ENCODE results near the gene PSMF1. TPM values are rescaled to one million over a fixed set of nuclear protein-coding genes. Genes with fewer than 3 reads are reported as not detected.

PSMF1 gene
- total RNA-seq, 4 donors from 2014 or later, result 44.6 to 167 (median 67.8) TPM

DNA sequence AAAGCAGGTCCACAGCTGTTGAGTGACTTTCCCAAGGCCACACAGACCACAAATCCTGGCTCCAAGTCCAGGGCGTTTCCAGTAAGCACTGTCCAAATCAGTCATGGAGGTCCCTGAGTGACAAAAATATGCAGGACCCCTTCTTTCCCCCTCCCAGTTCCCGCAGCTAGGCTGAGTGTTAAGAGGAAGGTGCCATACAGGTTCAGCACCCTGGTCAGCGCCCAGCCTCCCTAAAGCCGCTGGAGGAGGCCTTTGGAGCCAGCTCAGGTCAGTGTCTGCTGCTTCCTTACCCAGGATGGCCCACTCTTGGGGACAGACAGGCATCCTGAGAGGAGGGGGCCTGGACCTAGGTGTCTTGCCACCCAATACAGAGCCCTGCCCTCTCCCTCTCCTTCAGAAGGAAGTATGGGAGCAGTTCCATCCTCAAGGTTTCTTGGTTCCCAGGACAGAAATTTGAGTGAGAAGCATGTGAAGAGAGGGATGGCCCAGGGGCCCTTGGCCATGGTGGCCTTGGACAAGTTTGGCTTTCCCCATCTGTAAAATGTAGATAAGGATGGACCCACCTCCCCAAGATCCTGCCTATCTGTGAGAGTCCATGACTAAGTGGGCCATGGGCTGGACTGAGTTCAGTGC is 53.2 kb downstream of the PSMF1 start:
- H3K9me3 ChIP-seq, result no peaks in the 10 kb centered on the region
- H3K27ac ChIP-seq, result no peak overlapping the region
- peaks cover 0 to 70% (median 0%) of the 10 kb centered on the region in 3 donors for H3K36me3 ChIP-seq
- no peaks in the 10 kb centered on the region for H3K4me1 ChIP-seq
- TF ChIP-seq, protein P1, sequence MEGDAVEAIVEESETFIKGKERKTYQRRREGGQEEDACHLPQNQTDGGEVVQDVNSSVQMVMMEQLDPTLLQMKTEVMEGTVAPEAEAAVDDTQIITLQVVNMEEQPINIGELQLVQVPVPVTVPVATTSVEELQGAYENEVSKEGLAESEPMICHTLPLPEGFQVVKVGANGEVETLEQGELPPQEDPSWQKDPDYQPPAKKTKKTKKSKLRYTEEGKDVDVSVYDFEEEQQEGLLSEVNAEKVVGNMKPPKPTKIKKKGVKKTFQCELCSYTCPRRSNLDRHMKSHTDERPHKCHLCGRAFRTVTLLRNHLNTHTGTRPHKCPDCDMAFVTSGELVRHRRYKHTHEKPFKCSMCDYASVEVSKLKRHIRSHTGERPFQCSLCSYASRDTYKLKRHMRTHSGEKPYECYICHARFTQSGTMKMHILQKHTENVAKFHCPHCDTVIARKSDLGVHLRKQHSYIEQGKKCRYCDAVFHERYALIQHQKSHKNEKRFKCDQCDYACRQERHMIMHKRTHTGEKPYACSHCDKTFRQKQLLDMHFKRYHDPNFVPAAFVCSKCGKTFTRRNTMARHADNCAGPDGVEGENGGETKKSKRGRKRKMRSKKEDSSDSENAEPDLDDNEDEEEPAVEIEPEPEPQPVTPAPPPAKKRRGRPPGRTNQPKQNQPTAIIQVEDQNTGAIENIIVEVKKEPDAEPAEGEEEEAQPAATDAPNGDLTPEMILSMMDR (IDR thresholded peaks at IDR 0.05), result no peak
- no peak for TF ChIP-seq POLR2A (IDR thresholded peaks at IDR 0.05)
- no peaks in the 10 kb centered on the region for H3K27me3 ChIP-seq
- no peak overlapping the region for H3K4me3 ChIP-seq
- DNase-seq, result no peak

DNA sequence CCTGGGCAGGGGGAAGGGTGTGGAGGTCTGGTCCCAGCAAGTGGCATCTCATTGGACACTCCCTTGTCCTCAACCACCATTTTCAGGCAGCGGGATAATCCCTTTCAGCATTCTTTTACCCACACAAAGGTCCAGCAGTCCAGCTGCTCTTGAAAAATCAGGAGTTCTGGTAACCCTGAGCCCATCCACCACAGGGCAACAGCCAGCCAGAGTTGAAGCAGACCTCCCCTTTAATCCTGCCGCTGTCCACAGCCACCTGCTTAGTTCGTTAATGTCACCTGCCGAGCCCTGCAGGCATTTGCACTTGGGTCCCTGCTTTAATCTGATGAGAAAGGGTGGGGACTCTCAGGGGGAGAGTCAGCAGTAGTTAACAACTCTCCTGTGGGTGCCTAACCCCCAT is 55.3 kb downstream of the PSMF1 start:
- no peaks in the 10 kb centered on the region for H3K9me3 ChIP-seq
- H3K4me1 ChIP-seq, result no peaks in the 10 kb centered on the region
- TF ChIP-seq, protein P1 (IDR thresholded peaks at IDR 0.05), result no peak
- no peak for TF ChIP-seq POLR2A (IDR thresholded peaks at IDR 0.05)
- H3K27me3 ChIP-seq, result no peaks in the 10 kb centered on the region
- no peak overlapping the region for H3K4me3 ChIP-seq
- DNase-seq, result no peak
- H3K36me3 ChIP-seq, result peaks cover 0 to 51% (median 0%) of the 10 kb centered on the region in 3 donors
- no peak overlapping the region for H3K27ac ChIP-seq

DNA sequence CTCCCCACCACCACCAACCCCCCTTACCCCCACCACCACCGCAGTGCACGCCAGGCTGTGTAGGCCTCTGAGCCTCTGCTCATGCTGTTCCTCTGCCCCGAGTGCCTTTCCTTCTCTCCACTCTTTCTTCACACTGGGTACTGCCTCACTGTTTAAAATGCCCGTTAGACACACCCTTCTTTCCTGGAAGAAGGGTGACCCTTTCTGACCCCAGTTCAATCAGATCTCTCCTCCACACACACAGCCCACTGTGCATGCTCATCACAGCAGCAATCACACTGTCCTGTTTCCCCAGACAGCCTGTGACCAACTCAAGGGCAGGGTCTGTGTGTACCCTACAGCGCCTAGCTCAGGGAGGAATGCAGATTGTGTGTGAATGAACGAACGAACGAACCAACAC is 56.4 kb downstream of the PSMF1 start:
- TF ChIP-seq, protein P1 (IDR thresholded peaks at IDR 0.05), result no peak
- TF ChIP-seq POLR2A (IDR thresholded peaks at IDR 0.05), result no peak
- DNase-seq, result no peak
- H3K27me3 ChIP-seq, result no peaks in the 10 kb centered on the region
- no peak overlapping the region for H3K4me3 ChIP-seq
- no peaks in the 10 kb centered on the region for H3K9me3 ChIP-seq
- peaks cover 0 to 40% (median 0%) of the 10 kb centered on the region in 3 donors for H3K36me3 ChIP-seq
- no peak overlapping the region for H3K27ac ChIP-seq
- H3K4me1 ChIP-seq, result no peaks in the 10 kb centered on the region

DNA sequence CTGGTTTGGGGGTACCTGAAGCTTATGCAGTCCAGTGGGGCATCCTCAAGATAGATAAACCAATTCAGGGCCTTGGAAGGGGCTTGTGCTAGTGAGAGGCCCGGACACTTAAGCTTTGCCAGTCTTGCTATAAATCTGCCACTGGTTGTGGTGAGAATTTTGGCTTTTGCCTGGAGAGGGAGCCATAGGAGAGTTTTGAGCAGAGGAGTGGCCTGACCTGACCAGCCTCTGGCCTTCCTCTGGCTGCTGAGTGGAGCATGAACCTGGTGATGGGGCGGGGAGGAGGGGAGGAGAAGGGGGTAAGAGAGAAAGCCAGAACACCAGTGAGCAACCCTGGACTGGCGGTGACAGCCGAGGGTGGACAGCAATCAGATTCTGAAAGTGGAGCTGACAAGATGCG is 59.3 kb downstream of the PSMF1 start:
- no peaks in the 10 kb centered on the region for H3K9me3 ChIP-seq
- H3K36me3 ChIP-seq, result peaks cover 0 to 25% (median 0%) of the 10 kb centered on the region in 3 donors
- H3K4me1 ChIP-seq, result no peaks in the 10 kb centered on the region
- H3K4me3 ChIP-seq, result no peak overlapping the region
- no peaks in the 10 kb centered on the region for H3K27me3 ChIP-seq
- H3K27ac ChIP-seq, result no peak overlapping the region
- no peak for DNase-seq
- TF ChIP-seq POLR2A (IDR thresholded peaks at IDR 0.05), result no peak
- TF ChIP-seq, protein P1 (IDR thresholded peaks at IDR 0.05), result peak in 1 of 6 experiments; percentile 15

DNA sequence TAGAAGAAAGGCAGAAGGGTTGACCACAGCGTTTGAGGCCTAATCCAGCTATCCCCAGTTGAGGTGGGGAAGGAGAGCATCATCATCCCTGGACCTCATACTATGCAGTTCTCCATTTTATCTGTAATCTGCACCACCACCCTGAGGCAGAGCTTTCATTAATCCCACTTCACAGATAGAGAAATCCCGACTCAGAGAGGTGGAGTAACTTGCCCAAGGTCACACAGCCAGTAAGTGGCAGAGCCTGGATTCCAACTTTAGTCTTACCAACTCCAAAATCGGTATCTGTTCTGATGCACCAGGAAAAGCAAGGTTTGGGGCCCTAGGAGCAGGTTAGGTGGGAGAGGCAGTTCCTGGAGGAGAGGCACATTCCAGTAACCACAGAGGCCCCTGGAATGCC is 59.7 kb downstream of the PSMF1 start:
- no peak for DNase-seq
- TF ChIP-seq POLR2A (IDR thresholded peaks at IDR 0.05), result no peak
- TF ChIP-seq, protein P1 (IDR thresholded peaks at IDR 0.05), result no peak
- Histone ChIP-seq H3K4me1 (no peaks in the 10 kb centered on the region), H3K9me3 (no peaks in the 10 kb centered on the region), H3K27me3 (no peaks in the 10 kb centered on the region), H3K4me3 (no peak overlapping the region), H3K36me3 (peaks cover 0 to 21% (median 0%) of the 10 kb centered on the region in 3 donors), H3K27ac (no peak overlapping the region)

Measured in Peyer's patch (tissue), 4 donors.